Measurements from ENCODE around the gene SYT8.
A peak's percentile ranks its signal among the peaks of the same experiment; 100 is the strongest.

Gene SYT8

GRCh38 chr11:1843796-1844195 is 9.0 kb downstream of the SYT8 start:
- ChIA-PET CTCF (interaction anchor here (1.0 kb wide), 1 partner anchor 11 kb away, joined by 3 read pairs; no protein-coding TSS in a partner anchor), POLR2A (no interaction called here)
- no peaks in the 10 kb centered on the region for H3K4me1 ChIP-seq (ENCODE audit: control insufficient read depth, insufficient read depth, low read length)
- no peaks in the 10 kb centered on the region for H3K36me3 ChIP-seq (ENCODE audit: control insufficient read depth in 2 of 2, insufficient read depth in 1 of 2, low read length in 2 of 2)
- no peak overlapping the region for H3K27ac ChIP-seq (ENCODE audit: extremely low read depth, low read depth, low read length)
- no peak overlapping the region for H3K4me3 ChIP-seq (ENCODE audit: low read depth, low read length)
- H3K9me3 ChIP-seq (ENCODE audit: control insufficient read depth, insufficient read depth, low read depth, low read length), result no peaks in the 10 kb centered on the region
- no peak for TF ChIP-seq ZNF19 (tag by site-specific recombination; IDR thresholded peaks at IDR 0.05; ENCODE audit: low read depth)
- no peak for TF ChIP-seq ZNF202 (tag by site-specific recombination; IDR thresholded peaks at IDR 0.05; ENCODE audit: borderline replicate concordance)
- no peak for TF ChIP-seq ZNF169 (tag by site-specific recombination; IDR thresholded peaks at IDR 0.05)
- TF ChIP-seq GFI1B (tag by site-specific recombination; IDR thresholded peaks at IDR 0.05), result no peak
- TF ChIP-seq ZNF776 (tag by site-specific recombination; IDR thresholded peaks at IDR 0.05; ENCODE audit: borderline replicate concordance), result no peak

DNA sequence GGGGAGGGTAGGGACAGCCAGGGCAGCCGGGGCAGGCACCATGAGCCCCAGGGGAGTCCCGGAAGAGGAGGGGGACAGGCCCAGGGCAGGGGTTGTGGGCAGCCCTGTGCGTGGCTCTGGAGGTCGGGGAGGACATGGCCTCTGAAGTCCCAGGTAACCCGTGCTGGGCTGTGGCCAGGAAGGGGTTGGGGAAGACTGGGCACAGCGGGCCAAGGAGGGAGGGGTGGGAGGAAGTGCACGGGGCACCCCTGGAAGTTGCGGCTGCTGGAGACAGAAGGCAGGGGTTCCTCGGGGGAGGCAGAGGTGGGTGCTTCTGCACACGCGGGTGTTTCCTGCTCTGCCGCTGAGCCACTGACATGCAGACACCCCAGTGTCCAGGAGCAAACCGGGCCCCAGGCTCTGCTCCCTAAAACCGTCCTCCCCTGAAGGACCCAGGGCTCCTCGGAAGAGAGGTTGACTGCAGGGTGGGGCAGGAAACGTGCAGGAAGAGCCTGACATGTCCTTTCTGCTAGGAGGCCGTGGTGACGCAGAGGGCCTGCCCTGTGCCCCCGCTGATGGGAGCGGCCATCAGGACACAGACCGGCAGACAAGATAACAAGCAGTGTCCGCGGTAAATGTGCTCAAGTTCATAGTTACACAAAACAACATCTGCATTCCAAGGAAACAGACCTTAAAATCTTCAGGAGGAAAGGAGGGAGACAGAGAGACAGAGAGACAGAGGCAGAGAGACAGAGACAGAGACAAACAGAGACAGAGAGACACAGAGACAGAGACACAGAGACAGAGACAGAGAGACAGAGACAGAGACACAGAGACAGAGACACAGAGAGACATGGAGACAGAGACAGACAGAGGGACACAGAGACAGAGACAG is 9.7 kb downstream of the SYT8 start:
- ChIA-PET POLR2A (no interaction called here), CTCF (no interaction called here)
- H3K36me3 ChIP-seq (ENCODE audit: control insufficient read depth in 2 of 2, insufficient read depth in 1 of 2, low read length in 2 of 2), result no peaks in the 10 kb centered on the region
- TF ChIP-seq ZNF48 (tag by site-specific recombination; IDR thresholded peaks at IDR 0.05) (0 out of 2 replicates have a peak, but pooled peaks have one; percentile 81), ZBTB17 (tag by site-specific recombination; IDR thresholded peaks at IDR 0.05) (0 out of 2 replicates have a peak, but pooled peaks have one; percentile 13), ZNF76 (tag by site-specific recombination; IDR thresholded peaks at IDR 0.05; ENCODE audit: borderline replicate concordance, low read depth) (no peak)
- H3K9me3 ChIP-seq (ENCODE audit: control insufficient read depth, insufficient read depth, low read depth, low read length), result no peaks in the 10 kb centered on the region
- no peak overlapping the region for H3K27ac ChIP-seq (ENCODE audit: extremely low read depth, low read depth, low read length)
- no peak overlapping the region for H3K4me3 ChIP-seq (ENCODE audit: low read depth, low read length)
- no peaks in the 10 kb centered on the region for H3K4me1 ChIP-seq (ENCODE audit: control insufficient read depth, insufficient read depth, low read length)

- no peaks in the 10 kb centered on the region for H3K4me1 ChIP-seq (ENCODE audit: control insufficient read depth, insufficient read depth, low read length)
- no peak overlapping the region for H3K4me3 ChIP-seq (ENCODE audit: low read depth, low read length)
- no peaks in the 10 kb centered on the region for H3K9me3 ChIP-seq (ENCODE audit: control insufficient read depth, insufficient read depth, low read depth, low read length)
- no peak for TF ChIP-seq ZNF843 (tag by site-specific recombination; IDR thresholded peaks at IDR 0.05)
- TF ChIP-seq ZNF202 (tag by site-specific recombination; IDR thresholded peaks at IDR 0.05; ENCODE audit: borderline replicate concordance), result peak; percentile 3; the same call in 1 of the 2 replicates
- TF ChIP-seq ZNF560 (tag by site-specific recombination; IDR thresholded peaks at IDR 0.05; ENCODE audit: borderline replicate concordance), result no peak
- no peak for TF ChIP-seq ZNF394 (tag by site-specific recombination; IDR thresholded peaks at IDR 0.05; ENCODE audit: borderline replicate concordance)
- H3K27ac ChIP-seq (ENCODE audit: extremely low read depth, low read depth, low read length), result no peak overlapping the region
- POLR2A ChIA-PET, result no interaction called here
- CTCF ChIA-PET, result no interaction called here
- no peaks in the 10 kb centered on the region for H3K36me3 ChIP-seq (ENCODE audit: control insufficient read depth in 2 of 2, insufficient read depth in 1 of 2, low read length in 2 of 2)
These were observed 10.3 kb downstream of the SYT8 start for GRCh38 chr11:1845095-1845429.

DNA sequence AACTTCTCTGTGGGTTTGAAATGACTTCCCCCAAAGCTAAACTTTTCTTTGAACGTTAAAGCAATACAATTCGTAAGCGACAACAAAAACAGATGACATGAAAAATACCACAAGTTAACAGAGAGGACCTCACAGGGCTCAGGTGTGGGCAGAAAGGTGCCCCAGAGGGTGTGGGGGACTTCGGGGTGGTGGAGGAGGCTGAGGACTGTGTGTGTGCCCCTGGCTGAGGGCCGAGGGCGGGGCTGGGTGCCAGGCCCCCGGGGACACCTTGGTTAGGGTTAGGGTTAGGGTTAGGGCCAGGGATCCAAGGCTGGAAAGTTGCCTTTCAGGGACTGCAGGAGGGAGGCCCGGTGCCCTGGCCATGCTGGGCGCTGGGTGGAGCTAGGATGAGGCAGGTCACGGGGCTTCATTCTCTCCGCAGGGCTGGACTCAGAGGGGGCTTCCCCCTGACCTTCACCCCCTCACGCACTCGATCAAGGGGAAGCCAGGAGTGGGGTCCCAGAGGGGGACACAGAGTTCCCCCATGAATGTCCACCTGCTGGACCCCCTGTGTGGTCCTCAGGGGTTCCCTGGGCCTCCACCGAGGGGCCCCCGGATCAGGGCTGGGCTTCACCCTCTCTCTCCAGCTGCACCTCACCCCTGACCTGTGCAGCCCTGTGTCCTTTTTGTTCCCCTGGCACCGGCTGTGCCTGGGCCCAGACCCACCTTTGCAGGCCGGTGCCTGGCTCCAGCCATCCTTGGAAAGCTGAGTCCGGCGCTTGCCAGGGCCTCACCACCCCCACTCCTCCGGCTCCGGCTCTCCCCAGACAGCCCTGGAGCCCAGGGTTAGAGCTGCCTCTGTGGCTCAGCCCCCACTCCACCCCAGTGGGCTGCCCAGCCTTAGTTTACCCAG is 11.0 kb downstream of the SYT8 start:
- no peak overlapping the region for H3K27ac ChIP-seq (ENCODE audit: extremely low read depth, low read depth, low read length)
- H3K4me3 ChIP-seq (ENCODE audit: low read depth, low read length), result no peak overlapping the region
- no peaks in the 10 kb centered on the region for H3K4me1 ChIP-seq (ENCODE audit: control insufficient read depth, insufficient read depth, low read length)
- CTCF ChIA-PET, result interaction anchor here (3.1 to 5.9 kb wide), 3 partner anchors 13 to 305 kb away, joined by 17 to 35 read pairs (median 18); no protein-coding TSS in a partner anchor
- H3K9me3 ChIP-seq (ENCODE audit: control insufficient read depth, insufficient read depth, low read depth, low read length), result no peaks in the 10 kb centered on the region
- no peaks in the 10 kb centered on the region for H3K36me3 ChIP-seq (ENCODE audit: control insufficient read depth in 2 of 2, insufficient read depth in 1 of 2, low read length in 2 of 2)
- POLR2A ChIA-PET, result no interaction called here
- no peak for TF ChIP-seq ZBTB8A (tag by site-specific recombination; IDR thresholded peaks at IDR 0.05)
- TF ChIP-seq, protein P1, sequence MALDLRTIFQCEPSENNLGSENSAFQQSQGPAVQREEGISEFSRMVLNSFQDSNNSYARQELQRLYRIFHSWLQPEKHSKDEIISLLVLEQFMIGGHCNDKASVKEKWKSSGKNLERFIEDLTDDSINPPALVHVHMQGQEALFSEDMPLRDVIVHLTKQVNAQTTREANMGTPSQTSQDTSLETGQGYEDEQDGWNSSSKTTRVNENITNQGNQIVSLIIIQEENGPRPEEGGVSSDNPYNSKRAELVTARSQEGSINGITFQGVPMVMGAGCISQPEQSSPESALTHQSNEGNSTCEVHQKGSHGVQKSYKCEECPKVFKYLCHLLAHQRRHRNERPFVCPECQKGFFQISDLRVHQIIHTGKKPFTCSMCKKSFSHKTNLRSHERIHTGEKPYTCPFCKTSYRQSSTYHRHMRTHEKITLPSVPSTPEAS (tag by site-specific recombination; IDR thresholded peaks at IDR 0.05), result no peak
- no peak for TF ChIP-seq SP2 (tag by site-specific recombination; IDR thresholded peaks at IDR 0.05)
- TF ChIP-seq AEBP2 (tag by site-specific recombination; IDR thresholded peaks at IDR 0.05; ENCODE audit: borderline replicate concordance), result no peak
- TF ChIP-seq, protein P2, sequence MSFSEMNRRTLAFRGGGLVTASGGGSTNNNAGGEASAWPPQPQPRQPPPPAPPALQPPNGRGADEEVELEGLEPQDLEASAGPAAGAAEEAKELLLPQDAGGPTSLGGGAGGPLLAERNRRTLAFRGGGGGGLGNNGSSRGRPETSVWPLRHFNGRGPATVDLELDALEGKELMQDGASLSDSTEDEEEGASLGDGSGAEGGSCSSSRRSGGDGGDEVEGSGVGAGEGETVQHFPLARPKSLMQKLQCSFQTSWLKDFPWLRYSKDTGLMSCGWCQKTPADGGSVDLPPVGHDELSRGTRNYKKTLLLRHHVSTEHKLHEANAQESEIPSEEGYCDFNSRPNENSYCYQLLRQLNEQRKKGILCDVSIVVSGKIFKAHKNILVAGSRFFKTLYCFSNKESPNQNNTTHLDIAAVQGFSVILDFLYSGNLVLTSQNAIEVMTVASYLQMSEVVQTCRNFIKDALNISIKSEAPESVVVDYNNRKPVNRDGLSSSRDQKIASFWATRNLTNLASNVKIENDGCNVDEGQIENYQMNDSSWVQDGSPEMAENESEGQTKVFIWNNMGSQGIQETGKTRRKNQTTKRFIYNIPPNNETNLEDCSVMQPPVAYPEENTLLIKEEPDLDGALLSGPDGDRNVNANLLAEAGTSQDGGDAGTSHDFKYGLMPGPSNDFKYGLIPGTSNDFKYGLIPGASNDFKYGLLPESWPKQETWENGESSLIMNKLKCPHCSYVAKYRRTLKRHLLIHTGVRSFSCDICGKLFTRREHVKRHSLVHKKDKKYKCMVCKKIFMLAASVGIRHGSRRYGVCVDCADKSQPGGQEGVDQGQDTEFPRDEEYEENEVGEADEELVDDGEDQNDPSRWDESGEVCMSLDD (tag by site-specific recombination; IDR thresholded peaks at IDR 0.05), result no peak
- no peak for TF ChIP-seq ZNF624 (tag by site-specific recombination; IDR thresholded peaks at IDR 0.05)
- TF ChIP-seq SCRT1 (tag by site-specific recombination; IDR thresholded peaks at IDR 0.05; ENCODE audit: borderline replicate concordance), result no peak
- TF ChIP-seq ZNF416 (tag by site-specific recombination; IDR thresholded peaks at IDR 0.05), result no peak
- TF ChIP-seq REPIN1 (tag by site-specific recombination; IDR thresholded peaks at IDR 0.05; ENCODE audit: low read depth), result no peak

Measured in HEK293 (cell line).